ENCODE results near the gene CR2. TPM values are rescaled to one million over a fixed set of nuclear protein-coding genes. Genes with fewer than 3 reads are reported as not detected.

Gene CR2
- not detected in 2 replicates for total RNA-seq

DNA sequence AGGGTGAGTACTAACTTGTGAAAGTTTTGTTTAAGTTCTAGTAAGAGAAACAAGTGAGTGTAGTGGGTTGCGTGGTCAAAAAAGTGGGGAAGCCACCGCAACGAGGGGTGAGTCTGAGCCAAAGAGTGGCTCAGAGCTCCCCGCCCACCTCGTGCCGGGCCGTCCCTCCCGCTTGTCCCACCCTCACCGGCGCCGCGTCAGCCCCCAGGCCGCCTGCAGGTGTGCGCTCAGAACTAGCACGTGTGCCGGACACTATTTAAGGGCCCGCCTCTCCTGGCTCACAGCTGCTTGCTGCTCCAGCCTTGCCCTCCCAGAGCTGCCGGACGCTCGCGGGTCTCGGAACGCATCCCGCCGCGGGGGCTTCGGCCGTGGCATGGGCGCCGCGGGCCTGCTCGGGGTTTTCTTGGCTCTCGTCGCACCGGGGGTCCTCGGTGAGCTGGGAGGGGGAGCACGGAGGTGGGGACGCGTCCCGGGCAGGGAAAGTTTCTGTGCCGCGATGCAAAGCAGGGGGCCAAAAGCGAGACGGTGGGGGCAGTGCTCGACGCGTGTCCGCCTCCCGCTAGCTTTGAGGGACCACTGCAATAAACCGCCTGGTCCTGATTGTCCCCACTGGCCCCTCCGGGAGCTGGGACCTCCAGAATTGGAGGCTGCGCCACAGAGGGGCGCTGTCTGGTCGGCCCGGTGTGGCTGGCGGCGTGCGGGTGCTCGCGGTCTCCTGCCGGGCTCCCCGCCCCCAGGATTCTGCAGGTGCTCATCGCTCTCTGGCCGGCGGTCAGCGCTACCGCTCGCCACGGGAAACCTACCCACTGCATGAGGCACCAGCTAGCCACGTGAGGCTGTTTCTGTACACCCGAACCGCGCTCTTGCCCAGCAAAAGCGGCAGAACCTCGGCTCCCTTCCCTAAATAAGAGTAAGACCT is at the start of gene CR2:
Gene CR2, plus strand, starts transcription at position 283 of the 919 bp plus-strand sequence. Its CDS starts 91 bp downstream, at position 374.
- Histone ChIP-seq H3K4me3 (ENCODE audit: low read depth, low read length) (peak within 1 kb of the TSS; percentile 25), H3K27me3 (ENCODE audit: control insufficient read depth, insufficient read depth, low read length) (peaks cover 31% of the 10 kb centered on the region), H3K36me3 (ENCODE audit: control insufficient read depth, insufficient read depth, low read length) (no peaks in the 10 kb centered on the region)
- TF ChIP-seq, protein P1, sequence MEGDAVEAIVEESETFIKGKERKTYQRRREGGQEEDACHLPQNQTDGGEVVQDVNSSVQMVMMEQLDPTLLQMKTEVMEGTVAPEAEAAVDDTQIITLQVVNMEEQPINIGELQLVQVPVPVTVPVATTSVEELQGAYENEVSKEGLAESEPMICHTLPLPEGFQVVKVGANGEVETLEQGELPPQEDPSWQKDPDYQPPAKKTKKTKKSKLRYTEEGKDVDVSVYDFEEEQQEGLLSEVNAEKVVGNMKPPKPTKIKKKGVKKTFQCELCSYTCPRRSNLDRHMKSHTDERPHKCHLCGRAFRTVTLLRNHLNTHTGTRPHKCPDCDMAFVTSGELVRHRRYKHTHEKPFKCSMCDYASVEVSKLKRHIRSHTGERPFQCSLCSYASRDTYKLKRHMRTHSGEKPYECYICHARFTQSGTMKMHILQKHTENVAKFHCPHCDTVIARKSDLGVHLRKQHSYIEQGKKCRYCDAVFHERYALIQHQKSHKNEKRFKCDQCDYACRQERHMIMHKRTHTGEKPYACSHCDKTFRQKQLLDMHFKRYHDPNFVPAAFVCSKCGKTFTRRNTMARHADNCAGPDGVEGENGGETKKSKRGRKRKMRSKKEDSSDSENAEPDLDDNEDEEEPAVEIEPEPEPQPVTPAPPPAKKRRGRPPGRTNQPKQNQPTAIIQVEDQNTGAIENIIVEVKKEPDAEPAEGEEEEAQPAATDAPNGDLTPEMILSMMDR (IDR thresholded peaks at IDR 0.05; ENCODE audit: insufficient read depth, low read length, severe bottlenecking), result peak; percentile 40
- peak; percentile 43 for DNase-seq (ENCODE audit: low read depth)
- no peak for FAIRE-seq

DNA sequence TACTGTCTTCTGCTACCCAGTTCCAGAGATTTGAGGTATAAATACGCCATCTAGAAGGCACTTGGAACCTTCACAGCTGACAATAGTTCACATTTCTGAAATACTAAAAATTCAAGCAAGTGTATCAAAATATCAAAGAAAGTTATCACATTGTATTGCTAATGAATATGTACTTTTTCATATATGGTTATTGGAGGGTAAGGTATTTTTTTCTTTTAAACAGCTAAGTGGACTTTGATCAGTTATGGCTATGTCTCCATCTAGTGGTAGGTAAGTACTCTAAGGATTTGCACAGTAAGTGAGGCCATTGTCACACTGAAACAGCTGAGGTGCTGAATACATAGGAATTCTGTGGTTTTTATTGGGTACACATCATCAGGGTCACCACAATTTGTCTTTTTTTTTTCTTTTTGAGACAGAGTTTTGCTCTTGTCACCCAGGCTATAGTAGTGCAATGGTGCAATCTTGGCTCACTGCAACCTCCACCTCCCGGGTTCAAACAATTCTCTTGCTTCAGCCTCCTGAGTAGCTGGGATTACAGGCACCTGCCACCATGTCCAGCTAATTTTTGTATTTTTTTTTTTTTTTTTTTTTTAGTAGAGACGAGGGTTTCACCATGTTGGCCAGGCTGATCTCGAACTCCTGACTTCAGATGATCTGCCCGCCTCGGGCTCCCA is 49.1 kb upstream of the CR2 start:
- Histone ChIP-seq H3K27me3 (ENCODE audit: control insufficient read depth, insufficient read depth, low read length) (no peaks in the 10 kb centered on the region), H3K36me3 (ENCODE audit: control insufficient read depth, insufficient read depth, low read length) (no peaks in the 10 kb centered on the region), H3K4me3 (ENCODE audit: low read depth, low read length) (no peak overlapping the region)
- DNase-seq (ENCODE audit: low read depth) (peak; percentile 71), FAIRE-seq (no peak)
- TF ChIP-seq, protein P1 (IDR thresholded peaks at IDR 0.05; ENCODE audit: insufficient read depth, low read length, severe bottlenecking), result peak; percentile 63

DNA sequence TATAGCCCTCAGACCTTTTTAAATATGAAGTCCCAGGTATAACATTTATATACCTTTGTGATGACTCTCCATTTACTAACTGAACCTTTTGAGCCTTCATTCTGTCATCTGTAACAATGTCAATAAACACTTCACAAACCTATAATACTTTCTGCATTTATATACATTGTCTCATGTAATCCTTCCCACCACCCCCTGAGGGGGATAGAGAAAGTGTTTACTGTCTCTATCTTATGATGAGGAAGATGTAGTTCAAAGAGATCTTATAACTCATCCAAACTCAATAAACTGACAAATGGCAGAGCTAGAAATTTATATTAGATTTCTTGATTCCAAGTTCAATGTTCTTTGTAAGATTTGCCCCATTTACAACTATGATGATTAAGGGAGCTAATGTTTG is 48.3 kb upstream of the CR2 start:
- TF ChIP-seq, protein P1 (IDR thresholded peaks at IDR 0.05; ENCODE audit: insufficient read depth, low read length, severe bottlenecking), result no peak
- FAIRE-seq (no peak), DNase-seq (ENCODE audit: low read depth) (no peak)
- Histone ChIP-seq H3K27me3 (ENCODE audit: control insufficient read depth, insufficient read depth, low read length) (no peaks in the 10 kb centered on the region), H3K4me3 (ENCODE audit: low read depth, low read length) (no peak overlapping the region), H3K36me3 (ENCODE audit: control insufficient read depth, insufficient read depth, low read length) (no peaks in the 10 kb centered on the region)

DNA sequence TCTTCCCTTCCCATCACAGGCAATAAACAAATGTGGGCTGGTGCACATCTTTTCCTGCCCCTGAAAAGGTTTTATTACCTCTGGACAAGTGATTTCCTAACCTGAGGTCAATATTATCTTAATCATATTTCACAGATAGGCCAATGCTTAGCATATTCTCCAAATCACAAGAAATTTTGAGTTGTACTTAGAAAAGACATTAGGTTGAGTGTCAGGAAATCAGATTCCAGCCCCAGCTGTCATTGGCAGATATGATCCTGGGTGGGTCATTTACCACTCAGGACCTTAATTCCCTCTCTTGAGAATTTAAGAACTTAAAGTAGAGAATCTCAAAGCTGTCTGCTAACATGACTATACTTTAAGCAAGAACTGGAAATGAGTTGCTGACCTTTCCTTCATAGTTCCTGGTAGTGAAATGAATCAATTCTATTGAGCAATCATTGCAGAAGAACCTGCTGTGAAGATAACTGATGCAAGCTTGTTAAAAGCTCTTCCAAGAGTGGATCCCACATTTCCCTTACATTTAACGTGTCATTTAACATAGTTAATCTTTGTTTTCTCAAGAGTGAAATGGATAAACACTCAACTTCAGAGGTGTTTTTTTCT is 46.4 kb upstream of the CR2 start:
- peak; percentile 76 for DNase-seq (ENCODE audit: low read depth)
- H3K27me3 ChIP-seq (ENCODE audit: control insufficient read depth, insufficient read depth, low read length), result no peaks in the 10 kb centered on the region

DNA sequence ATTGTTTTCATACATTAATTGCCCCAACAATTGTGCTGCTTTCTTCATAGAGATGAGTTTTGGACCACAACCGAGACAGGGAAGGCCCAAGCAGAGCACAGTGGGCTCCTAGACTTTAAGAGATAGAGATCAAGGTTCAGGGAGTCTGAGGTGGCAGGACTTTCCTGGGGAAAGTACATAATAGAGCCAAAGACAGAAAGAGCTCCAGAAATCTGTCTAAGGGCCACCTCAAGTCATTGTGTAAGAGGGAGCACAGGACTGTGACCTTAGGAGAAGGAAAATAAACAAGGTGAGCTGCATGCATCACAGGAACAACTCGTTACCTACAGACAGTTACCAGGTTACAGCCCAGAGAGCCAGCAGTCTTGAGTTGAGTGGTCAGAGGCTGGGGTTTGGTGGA is 41.3 kb upstream of the CR2 start:
- no peak for FAIRE-seq

More for the DNA sequence above, 46.4 kb upstream of the CR2 start:
- TF ChIP-seq, protein P1 (IDR thresholded peaks at IDR 0.05; ENCODE audit: insufficient read depth, low read length, severe bottlenecking), result no peak
- FAIRE-seq, result no peak
- Histone ChIP-seq H3K36me3 (ENCODE audit: control insufficient read depth, insufficient read depth, low read length) (no peaks in the 10 kb centered on the region), H3K4me3 (ENCODE audit: low read depth, low read length) (no peak overlapping the region)

More for the DNA sequence above, 41.3 kb upstream of the CR2 start:
- DNase-seq (ENCODE audit: low read depth), result no peak
- TF ChIP-seq, protein P1 (IDR thresholded peaks at IDR 0.05; ENCODE audit: insufficient read depth, low read length, severe bottlenecking), result no peak
- Histone ChIP-seq H3K36me3 (ENCODE audit: control insufficient read depth, insufficient read depth, low read length) (no peaks in the 10 kb centered on the region), H3K27me3 (ENCODE audit: control insufficient read depth, insufficient read depth, low read length) (peaks cover 3% of the 10 kb centered on the region), H3K4me3 (ENCODE audit: low read depth, low read length) (no peak overlapping the region)
